IPS-NIHi11 (cell line): Measurements from ENCODE around the gene ZBTB38.

Experiments
- DNase-seq: peaks from one replicate; pipeline ENCODE4 v3.0.0; 2012; ENCODE audit warnings: mixed read lengths, low spot score

The ZBTB38 gene

GRCh38 chr3:141386126-141386488, 17.8 kb downstream of the ZBTB38 start:
- no peak for DNase-seq

DNA sequence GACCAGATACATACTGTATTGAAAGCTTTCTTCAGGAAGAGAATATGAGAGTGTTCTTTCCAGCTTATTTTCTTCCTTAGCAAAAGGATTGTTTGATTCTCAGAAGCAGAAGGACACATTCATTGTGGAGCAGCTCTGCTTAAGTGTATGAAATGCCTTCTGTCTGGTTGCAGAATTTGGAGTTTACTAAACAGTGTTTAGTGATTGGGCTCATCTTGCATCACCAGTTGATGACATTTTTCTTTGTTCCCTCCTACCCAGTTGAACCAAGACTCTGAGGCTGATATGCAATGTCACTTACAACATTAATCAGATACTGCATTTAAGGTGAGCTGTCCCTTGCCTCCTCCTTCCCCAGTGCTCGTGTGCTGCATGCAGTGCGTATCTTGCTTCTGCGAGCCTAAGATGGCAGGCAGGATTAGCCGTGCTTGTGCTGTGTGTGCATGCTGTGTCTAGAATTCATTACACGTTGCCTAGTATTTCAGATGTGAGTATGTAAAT, 18.4 kb downstream of the ZBTB38 start:
- no peak for DNase-seq

GRCh38 chr3:141387516-141387915, 19.2 kb downstream of the ZBTB38 start:
- DNase-seq, result no peak

- no peak for DNase-seq
These were observed 20.1 kb downstream of the ZBTB38 start for GRCh38 chr3:141388395-141388794.

DNA sequence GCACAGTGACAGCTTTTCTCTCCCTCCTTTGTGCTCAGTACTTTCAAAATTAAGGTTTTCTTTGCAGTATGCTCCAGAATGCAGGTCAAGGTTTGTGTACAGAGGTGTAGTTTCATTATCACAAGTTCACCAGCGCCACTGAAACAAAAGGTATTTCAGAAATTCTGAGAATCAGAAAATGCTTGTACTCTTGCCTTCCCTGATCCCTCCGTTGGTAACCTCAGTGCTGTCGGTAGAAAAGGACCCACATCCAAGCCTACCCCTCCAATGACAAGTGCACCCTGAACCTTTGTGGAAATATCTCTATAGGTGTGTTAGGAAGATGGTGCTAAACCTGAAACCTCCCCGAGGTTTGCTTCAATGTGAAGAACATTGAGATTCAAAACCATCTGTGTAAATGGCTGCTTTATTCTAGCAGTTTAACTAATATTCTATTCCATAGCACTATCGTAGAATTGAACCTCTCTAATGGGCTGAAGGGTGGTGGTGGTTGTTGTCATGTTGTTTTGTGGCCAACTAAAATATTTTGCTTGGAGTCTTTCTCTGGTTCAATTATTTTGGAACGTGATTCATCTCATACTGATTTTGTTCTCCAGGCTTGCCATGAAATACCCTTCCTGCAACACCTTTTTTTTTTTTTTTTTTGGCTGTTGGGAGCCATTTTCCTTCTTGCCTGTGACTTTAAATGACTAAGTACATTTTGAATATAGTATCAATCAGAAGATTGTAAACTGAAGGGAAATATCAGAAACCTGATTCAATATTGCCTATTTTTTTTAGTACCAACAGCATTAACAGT, 20.7 kb downstream of the ZBTB38 start:
- no peak for DNase-seq

DNA sequence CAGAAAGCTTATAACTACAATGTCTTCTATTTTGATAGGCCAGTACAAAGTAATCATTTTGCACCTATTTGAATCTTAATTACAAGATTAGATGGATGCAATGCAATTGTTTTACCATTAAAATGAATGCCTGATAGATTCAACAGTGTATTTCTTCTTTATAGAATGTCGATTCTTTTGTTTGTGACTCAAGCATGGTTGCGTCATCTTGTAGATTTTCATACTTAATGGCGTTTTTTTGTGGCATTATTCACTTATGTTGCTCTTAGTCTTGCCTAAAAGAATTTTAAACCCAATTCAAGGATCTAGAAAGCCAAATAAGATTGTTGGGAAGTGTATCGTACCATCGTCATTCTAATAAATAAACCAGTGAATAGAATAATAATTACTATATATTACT, 21.4 kb downstream of the ZBTB38 start:
- DNase-seq, result no peak

DNA sequence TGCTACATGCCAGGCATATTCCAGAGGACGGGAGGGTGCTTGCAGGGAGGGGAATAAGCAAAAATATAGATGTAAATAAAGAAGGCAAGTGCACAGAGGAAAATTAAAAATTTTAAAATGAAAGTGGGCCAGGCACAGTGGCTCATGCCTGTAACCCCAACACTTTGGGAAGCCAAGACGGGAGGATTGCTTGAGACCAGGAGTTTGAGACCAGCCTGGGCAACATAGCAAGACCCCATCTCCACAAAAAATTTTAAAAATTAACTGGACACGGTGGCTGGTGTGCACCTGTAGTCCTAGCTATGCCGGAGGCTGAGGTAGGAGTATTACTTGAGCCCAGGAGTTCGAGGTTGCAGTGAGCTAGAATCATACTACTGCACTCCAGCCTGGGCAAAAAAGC, 22.4 kb downstream of the ZBTB38 start:
- DNase-seq, result no peak

DNA sequence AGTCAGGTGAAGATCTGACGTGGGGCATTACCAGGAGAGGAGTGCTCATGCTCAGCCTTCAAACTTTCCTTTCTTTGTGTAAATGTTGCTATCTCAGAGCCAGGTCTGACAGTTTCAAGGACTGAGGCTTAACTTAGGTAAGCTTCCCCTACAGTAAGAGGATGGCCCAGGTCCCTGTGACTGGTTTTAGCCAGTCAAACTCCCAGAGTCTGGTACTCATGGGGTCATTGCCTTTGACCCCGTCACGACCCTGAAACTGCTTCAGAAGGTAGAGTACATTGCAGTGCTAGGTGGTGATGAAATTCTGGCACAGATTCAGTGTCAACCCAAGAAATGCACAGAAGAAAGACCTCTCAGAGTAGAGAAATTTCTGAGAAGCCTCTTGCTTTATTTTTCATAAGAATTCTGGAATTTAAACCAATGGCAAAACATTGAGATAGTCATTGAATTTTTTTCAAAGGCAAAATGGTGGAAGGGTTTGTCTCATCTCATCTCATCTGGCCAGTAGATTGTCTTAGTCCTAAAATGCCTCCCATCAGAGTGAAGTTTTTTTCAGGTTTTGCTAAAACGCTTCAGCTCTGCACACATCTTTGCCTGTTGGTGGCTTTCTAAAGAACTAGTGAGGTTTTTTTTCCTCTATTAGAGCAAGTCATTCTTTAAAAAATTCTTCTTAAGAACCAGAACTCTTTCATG, 23.1 kb downstream of the ZBTB38 start:
- DNase-seq, result no peak

GRCh38 chr3:141391991-141392316, 23.6 kb downstream of the ZBTB38 start:
- no peak for DNase-seq

- DNase-seq, result no peak
These were observed 24.1 kb downstream of the ZBTB38 start for GRCh38 chr3:141392416-141392815.

DNA sequence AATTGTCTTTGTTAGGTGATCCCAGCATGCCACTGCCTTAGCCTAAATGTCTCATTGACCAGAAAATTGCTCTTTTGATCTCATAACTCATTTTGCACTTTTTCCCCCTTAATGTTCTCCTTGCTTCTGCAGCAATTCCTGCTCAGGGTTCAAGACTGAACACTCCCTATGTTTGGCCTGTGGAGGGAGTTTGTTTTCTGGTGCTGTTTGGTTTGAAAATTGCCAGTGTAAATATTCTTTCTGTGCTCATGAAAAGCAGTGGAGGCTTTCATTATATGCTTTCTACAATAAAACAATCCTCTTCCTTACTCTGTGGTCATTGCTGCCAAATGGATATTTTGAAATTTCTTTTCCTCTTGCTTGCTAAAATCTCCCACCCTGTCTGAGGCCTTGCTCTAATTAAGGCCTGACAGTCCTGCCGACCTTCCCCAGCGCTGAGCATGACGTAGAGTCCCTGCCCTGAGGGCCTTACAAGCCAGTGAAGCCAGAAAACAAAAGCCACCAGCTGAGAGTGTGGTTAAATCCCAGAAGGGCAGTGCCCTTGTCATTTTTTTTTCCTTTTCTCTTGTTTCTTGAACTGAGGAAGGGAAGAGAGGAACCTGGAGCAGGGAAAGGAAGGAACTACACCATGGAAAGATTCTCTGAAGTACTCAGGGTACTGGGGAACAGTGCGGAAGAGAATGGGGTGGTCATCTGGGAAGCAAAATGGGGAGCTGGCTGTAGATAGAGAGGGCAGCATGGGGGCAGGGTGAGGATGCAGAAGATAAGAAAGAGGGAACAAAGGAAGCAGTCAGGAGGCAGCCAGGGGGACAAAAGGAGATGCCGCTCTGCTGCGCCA, 24.8 kb downstream of the ZBTB38 start:
- DNase-seq, result peak; percentile 51

GRCh38 chr3:141393735-141394076, 25.4 kb downstream of the ZBTB38 start:
- no peak for DNase-seq

DNA sequence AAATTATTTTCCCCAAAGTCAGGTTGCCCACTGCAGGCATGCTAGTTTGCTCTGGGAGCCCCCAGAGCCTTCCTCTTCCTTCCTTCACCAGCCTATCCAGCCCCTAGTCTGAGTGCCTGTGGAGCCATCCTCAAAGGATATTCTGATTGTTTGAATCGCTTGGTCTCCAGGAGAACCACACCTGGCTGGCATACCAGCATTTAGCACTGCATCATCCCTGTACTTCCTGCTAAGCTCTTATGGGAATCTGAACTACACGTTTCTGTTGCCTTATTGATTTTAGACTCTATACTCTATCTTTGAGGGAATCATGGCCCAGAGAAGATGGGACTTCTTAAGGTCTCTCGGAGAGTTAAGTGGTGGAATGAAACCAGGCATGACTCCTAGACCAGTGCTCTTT, 26.3 kb downstream of the ZBTB38 start:
- DNase-seq, result no peak

GRCh38 chr3:141395005-141395589, 26.8 kb downstream of the ZBTB38 start:
- no peak for DNase-seq

DNA sequence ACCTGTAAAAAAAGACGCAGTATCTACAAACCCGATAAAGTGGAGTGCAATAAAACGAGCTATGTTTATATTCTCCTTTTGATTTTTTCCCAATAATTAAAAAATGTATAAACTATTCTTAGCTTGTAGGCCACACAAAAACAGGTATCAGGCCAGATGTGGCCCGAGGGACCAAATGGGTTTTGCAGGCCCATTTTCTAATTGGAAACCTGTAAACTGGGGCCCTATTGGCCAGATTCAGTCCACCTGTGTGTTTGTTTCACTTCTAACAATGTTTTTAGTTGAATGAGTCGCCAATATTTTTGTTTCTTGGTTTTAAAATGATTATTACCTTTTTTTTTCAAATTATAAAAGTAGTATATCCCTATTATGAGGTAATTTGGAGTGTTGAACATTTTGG, 29.7 kb downstream of the ZBTB38 start:
- no peak for DNase-seq

GRCh38 chr3:141399200-141399599, 30.9 kb downstream of the ZBTB38 start:
- no peak for DNase-seq

DNA sequence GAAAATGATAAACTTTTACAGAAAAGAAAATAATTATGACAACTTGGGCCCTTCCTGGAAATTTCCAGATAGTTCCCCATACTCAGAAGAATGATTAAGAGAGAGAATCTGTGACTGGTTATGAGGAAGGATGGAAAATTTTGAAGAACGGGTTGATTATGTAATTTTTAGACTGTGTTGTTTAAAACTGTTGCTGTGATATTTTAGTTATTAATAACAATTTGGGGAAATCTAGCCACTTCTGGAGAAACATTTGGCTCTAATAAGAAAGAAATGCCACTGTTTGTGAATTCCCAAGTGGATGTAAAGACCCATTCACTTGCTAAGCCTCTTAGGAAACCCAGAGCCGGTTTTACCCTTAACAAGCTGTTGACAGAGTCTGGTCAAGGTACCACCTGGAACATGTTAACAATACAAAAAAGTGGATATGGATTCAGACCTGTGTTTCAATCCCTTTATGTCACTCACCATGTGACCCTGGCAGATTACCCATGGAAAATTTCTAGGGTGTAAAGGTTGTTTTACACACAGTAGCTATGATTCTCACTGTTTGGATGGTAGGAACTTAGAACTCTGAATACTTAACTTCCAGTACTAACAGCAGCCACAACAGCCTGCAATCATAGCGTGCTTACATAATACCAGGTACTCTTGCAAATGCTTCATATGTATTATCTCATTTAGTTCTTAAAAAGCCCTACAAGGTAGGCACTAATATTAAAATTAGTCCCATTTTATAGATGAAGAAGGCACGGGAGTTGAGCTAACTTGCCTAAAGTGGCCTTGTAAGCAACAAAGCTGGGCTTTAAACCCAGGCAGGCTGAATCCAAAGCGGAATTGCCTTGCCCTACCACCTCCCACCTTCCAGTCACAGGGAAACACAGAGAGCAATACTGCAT, 32.0 kb downstream of the ZBTB38 start:
- no peak for DNase-seq

- no peak for DNase-seq
These were observed 32.8 kb downstream of the ZBTB38 start for GRCh38 chr3:141401095-141401494.

DNA sequence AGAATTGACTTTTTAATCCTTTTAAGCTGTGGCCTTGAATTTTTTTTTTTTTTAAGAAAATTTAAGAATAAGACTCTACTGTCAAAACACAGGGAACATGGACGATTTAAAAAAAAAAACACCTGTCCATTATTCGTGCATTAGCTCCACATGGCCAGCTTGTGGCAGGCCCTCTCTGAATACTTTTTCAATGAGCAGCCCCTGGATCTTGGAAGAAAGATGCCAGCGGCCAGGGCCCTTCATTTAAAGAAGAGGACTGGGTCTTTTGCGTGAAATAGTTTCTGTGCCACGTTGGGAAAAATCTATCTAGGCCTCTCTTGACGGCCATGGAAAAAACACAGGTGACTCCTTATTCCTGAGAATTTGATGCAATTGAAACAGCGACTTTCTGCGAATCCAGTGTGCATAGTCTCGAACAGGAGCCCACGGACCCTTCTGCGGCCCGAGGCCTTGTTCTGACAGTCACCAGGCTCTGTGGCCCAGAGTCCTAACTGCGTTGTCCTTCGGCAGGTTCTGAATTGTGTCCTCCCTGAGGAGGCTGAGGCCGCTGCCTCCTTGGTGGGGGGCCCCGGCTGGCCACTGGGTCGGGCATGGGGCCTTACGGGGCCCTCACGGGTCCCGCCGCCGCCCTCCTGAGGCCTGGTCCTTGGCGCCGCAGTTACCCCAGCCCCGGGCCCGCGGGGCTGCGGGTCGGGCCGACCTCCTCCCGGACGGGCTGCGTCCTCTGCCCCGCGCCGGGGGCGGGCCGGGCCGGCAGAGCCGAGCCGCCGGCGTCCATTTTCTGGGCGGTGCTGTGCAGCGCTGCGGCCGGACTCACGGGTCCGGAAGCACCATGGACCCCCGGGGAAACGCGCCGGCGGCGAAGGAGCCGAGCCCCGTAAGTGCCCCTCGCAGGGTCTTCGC, 33.5 kb downstream of the ZBTB38 start:
- DNase-seq, result peak; percentile 79

GRCh38 chr3:141402476-141403171, 34.3 kb downstream of the ZBTB38 start:
- DNase-seq, result peak; percentile 71
